Cerebellar cortex (tissue), 1 donor: Measurements from ENCODE around the gene KIF26B.
"Not testable (repeated sequence)": the region's sequence is repeated elsewhere in the genome, so short reads cannot be mapped to it uniquely, and the experiment has no call there.

Experiments used
- DNase-seq: peaks from one replicate; pipeline ENCODE4 v3.0.0-alpha.2; 2015; ENCODE audit warnings: low spot score

KIF26B gene

GRCh38 chr1:245698860-245699259, 544.1 kb downstream of the KIF26B start:
- DNase-seq, result no peak

DNA sequence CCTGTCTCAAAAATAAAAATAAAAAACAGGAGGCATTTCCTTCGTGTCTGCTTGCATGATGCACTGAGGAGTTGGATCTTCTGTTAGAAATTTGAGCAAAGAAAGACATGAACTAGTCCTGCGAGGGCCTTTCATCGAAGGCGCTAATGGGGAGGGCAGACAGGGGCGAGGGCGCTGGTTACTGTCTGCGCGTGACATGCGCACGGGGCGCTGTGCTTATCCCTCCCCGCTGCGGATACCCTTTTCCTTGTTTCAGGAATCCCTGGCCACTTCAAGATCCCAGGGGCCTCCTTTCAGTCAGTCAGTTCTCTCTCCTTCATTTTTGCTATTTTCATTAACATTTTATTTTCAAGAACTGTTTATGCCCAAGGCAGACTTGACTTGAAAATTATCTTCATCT, 545.8 kb downstream of the KIF26B start:
- DNase-seq, result no peak

GRCh38 chr1:245701631-245702030, 546.8 kb downstream of the KIF26B start:
- no peak for DNase-seq

GRCh38 chr1:245702346-245702745, 547.6 kb downstream of the KIF26B start:
- DNase-seq, result no peak

DNA sequence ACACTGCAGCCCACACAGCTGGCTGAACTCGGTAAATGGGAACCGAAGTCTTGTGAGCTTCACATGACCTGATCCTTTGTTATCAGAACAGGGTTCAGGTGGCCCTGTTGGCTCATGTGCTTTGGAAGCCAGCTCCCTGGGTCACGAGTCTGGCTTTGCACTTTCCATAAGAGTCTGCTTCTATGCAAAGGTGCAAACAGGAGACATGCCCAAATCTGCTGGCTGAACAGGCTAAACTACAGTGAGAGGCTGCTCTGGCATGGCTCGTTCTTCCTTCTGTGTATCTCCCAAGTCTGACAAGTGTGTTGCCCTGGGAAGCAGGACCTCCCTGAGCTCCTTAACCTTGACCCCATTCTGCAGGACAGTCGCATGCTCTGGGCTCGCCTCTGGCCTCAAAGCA, 549.6 kb downstream of the KIF26B start:
- DNase-seq, result no peak

DNA sequence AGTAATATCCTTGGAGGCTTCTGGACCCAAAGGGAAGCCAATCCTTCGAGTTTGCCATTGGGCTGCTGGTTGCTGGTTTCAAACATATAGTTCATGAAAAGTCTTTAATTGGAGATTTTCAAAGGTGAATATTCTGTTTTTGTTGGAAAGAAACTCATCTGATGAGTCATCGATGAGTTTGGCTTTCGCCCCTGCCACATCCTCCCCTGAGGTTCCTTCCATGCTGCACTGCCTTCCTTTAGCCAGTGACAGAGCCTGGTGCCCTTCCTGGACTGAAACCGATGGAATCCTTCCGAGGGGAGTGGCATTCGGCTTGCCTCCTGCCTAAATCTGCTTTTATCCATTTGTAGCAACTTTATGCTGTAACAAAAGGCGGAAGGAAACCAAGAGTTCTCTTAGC, 550.0 kb downstream of the KIF26B start:
- no peak for DNase-seq

DNA sequence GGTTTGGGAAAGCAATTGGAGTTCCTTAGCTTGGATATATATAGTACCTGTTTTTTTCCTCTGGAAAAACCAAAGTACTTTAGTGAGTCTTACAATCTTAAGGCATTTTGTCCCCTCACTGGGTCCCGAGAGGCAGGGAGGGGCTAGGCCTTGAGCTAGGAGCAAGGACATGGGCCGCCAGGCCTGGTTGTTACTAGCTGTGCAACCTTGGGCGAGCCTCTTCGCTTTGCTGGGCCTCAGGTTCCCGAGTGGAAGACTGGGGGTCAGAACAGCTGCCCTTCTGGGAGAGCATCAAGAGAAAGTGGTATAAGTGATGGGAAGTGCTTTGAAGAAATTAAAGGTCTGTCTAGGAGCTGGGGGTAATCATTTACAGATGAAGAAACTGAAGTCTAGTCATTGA, 553.2 kb downstream of the KIF26B start:
- no peak for DNase-seq

- no peak for DNase-seq
Observed at GRCh38 chr1:245710961-245711903, 556.4 kb downstream of the KIF26B start.

- not testable (repeated sequence) for DNase-seq
Observed at GRCh38 chr1:245714027-245714426, 559.2 kb downstream of the KIF26B start.

GRCh38 chr1:245715291-245715701, 560.5 kb downstream of the KIF26B start:
- DNase-seq, result no peak

DNA sequence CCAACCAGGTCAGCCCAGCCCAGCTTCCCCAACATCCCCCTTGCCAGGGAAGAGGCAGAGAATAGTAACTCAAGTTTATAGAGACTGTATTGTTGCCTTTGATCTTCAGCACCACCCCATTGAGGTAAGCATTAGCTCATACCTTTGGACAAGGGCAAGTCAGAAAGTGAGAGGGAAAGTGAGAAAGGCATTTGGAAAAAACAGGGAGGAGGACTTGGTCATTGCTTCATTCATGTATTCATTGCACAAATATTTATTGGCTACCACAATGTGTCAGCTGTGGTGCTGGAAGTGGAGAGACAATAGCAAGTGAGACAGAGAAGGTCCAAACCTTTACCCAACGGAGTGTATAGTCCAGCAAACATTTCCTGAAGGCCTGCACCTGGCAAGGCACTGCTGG, 561.2 kb downstream of the KIF26B start:
- DNase-seq, result no peak

DNA sequence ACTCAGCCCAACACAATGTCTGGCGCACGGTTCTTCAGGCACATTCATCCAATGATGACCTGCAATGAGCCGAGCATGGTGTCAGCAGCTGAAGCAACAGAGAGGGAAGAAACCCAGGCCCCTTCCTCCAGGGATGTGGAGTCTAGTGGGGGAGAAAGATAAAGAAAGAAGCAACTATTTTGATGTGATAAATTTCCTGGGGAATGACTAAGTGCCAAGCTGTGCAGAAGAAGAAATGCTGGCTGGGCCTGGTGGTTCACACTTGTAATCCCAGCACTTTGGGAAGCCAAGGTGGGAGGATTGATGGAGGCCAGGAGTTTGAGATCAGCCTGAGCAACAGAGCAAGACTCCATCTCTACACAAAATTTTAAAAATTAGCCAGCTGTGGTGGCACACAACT, 561.8 kb downstream of the KIF26B start:
- DNase-seq, result no peak

DNA sequence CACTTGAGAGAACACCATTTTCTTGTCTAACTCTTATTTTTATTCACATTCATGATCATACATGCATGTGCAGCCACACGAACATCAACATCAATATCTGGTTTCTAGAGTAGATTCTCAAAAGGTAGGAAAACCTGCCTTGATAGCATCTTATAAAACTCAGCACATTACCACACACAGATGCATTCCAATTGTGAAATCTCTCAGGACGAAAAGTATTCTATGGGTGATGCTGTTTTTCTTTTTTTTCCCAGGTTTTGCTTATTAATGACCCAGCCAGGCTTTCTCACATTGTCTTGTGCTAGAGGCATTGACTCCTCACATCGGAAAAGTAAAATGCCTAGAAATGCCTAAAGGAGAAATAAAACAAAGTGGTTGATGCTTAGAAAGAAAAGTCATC, 562.8 kb downstream of the KIF26B start:
- no peak for DNase-seq

GRCh38 chr1:245718123-245718522, 563.3 kb downstream of the KIF26B start:
- DNase-seq, result no peak

DNA sequence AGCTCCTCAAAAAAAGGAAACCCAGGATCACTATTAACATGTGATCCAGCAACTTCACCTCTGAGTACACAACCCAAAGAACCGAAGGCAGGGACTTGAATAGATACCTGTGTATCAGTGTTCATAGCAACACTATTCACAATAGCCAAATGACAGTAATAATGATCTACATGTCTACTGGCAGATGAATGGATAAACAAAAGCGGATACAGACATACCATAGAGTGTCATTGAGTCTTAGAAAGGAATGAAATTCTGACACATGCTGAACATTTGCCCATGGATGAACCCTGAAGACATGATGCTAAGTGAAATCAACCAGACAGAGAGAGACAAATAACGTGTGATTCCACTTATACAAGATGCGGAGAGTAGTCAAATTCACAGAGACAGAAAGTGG, 564.2 kb downstream of the KIF26B start:
- no peak for DNase-seq

GRCh38 chr1:245721488-245721887, 566.7 kb downstream of the KIF26B start:
- DNase-seq, result no peak

DNA sequence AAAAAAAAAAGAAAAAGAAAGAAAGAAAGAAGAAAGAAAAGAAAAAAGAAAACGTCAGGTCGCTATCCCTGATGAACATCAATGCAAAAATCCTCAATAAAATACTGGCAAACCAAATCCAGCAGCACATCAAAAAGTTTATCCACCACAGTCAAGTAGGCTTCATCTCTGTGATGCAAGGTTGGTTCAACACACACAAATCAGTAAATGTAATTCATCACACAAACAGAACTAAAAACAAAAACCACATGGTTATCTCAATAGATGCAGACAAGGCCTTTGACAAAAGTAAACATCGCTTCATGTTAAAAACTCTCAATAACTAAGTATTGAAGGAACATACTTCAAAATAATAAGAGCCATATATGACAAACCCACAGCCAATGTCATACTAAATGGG, 573.2 kb downstream of the KIF26B start:
- DNase-seq, result not testable (repeated sequence)

DNA sequence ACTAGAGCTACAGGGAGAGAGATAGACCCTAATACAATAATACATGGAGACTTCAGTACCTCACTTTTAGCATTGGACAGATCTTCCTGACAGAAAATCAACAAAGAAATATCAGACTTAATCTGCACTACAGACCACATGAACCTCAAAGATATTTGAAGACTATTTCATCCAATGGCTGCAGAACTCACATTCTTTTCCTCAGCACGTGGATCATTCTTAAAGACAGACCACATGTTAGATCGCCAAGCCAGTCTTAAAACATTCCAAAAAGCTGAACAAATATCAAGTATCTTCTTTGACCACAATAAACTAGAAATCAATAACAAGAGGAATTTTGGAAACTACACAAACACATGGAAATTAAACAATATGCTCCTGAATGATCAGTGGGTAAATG, 576.0 kb downstream of the KIF26B start:
- no peak for DNase-seq

DNA sequence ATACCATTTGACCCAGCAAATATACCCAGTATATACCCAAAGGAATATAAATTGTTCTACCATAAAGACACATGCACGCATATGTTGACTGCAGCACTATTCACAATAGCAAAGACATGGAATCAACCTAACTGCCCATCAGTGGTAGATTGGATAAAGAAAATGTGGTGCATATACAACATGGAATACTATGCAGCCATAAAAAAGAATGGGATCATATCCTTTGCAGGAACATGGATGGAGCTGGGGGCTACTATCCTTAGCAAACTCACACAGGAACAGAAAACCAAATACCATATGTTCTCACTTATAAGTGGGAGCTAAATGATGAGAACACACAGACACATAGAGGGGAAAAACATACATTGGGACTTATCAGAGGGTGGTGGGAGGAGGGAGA, 585.6 kb downstream of the KIF26B start:
- not testable (repeated sequence) for DNase-seq

GRCh38 chr1:245742896-245743295, 588.1 kb downstream of the KIF26B start:
- DNase-seq, result peak; percentile 15

- no peak for DNase-seq
Observed at GRCh38 chr1:245748240-245748639, 593.5 kb downstream of the KIF26B start.

- no peak for DNase-seq
Observed at GRCh38 chr1:245748646-245749045, 593.9 kb downstream of the KIF26B start.

DNA sequence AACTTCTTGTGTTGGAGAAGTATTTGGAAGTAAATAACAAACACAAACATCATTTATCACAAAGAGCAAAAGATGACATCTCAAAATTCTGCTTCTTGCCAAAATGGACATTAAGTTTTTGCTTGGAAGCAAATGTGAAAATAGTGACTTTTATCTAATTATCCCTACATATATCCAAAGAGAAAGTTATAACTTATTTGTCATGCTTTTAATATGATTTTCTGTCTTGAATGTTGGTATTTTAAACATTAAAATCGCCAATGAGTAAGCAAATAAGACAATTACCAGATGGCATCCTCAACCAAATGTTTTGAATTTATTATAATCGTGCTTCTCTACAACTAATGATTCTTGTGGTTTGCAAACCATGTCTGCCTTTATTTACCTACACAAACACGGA, 594.3 kb downstream of the KIF26B start:
- no peak for DNase-seq

DNA sequence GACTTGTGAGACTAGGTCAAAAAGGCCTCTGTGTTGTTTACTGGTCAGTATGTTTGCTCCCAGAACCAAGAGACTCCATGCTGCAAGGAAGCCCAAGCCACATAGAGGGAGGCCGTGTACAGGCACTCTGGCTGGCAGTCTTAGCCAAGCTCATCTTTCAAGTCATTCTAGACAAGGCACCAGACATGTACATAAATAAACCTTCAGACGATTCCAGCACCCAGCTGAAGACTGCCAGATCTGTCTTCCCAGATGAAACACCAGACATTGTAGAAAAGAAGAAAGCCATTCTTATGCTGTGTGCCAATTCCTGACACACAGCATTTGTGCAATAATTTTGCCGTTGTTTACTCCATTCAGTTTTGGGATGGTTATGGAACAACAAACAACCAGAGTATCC, 595.5 kb downstream of the KIF26B start:
- DNase-seq, result no peak
